OCI-LY1 (cell line): ENCODE measurements around the gene ZNF98.

Source experiments
- CTCF ChIP-seq: fragments of 200-600 bp; sonication (generic), shearing (Covaris generic); IDR thresholded peaks from 2 replicates; pipeline ENCODE4 v1.5.1; 2017; ENCODE audit warnings: mild to moderate bottlenecking, antibody characterized with exemption, low read length, moderate library complexity, mixed read lengths
- EZH2 ChIP-seq: fragments of 200-600 bp; sonication (generic), shearing (Covaris generic); IDR thresholded peaks from 2 replicates; pipeline ENCODE4 v1.8.0; 2017; ENCODE audit warnings: borderline replicate concordance, mixed run types, mild to moderate bottlenecking, antibody characterized with exemption, low read length, moderate library complexity, mixed read lengths

GRCh38 chr19:22426901-22427300, 4.8 kb upstream of the ZNF98 start:
- no peak for TF ChIP-seq CTCF
- no peak for TF ChIP-seq EZH2
